ENCODE results near the gene TSPO. TPM values are rescaled to one million over a fixed set of nuclear protein-coding genes. Genes with fewer than 3 reads are reported as not detected.
A peak's percentile ranks its signal among the peaks of the same experiment; 100 is the strongest.

TSPO gene
- total RNA-seq, 1 donor from 2014 or later, result 1.6 TPM

DNA sequence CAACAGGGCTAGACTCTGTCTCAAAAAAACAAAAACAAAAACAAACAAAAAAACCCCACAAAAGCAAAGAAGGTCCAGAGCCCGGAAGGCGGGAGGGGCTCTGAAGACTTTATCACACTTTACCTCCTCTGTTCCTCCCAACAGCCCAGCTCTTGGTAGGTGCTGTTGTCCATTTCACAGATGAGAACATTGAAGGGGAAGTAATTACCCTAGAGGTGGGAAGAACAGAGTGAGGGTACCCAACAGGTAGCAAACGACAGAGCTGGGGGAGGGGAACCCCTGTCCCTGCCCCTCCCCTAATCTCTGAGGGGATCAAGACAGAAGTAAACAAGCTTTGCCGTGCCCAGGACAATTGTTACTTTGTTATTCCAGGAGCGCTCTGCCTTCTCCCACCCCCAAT, 41.8 kb upstream of the TSPO start:
- H3K27ac Mint-ChIP-seq, result no peak overlapping the region
- Histone ChIP-seq H3K4me1 (peaks cover 16% of the 10 kb centered on the region), H3K9ac (no peak overlapping the region), H3K9me3 (ENCODE audit: low read depth) (no peaks in the 10 kb centered on the region), H3K36me3 (no peaks in the 10 kb centered on the region), H3K4me2 (peak overlapping the region; percentile 91), H3K79me2 (ENCODE audit: low read depth) (no peaks in the 10 kb centered on the region), H3K4me3 (peak overlapping the region; percentile 57), H2AFZ (replicated peaks) (no peak overlapping the region), H4K20me1 (ENCODE audit: low read depth) (peaks cover 22% of the 10 kb centered on the region), H3F3A (ENCODE audit: low read depth) (peaks cover 32% of the 10 kb centered on the region), H3K27me3 (peaks cover 67% of the 10 kb centered on the region), H3K27ac (no peak overlapping the region)
- H3K9me3 Mint-ChIP-seq, result no peaks in the 10 kb centered on the region
- peaks cover 19% of the 10 kb centered on the region for H3K4me1 Mint-ChIP-seq
- TF ChIP-seq EZH2phosphoT487 (IDR thresholded peaks at IDR 0.05), result no peak
- TF ChIP-seq EZH2 (IDR thresholded peaks at IDR 0.05), result no peak
- no peak for TF ChIP-seq CTCF (IDR thresholded peaks at IDR 0.05)
- no peak for DNase-seq (ENCODE audit: low spot score)
- no peaks in the 10 kb centered on the region for H3K36me3 Mint-ChIP-seq
- H3K27me3 Mint-ChIP-seq (ENCODE audit: insufficient read depth, low read depth), result peaks cover 41% of the 10 kb centered on the region
- peak overlapping the region; percentile 67 for H3K4me3 Mint-ChIP-seq

- Histone ChIP-seq H3K36me3 (no peaks in the 10 kb centered on the region), H3K27me3 (peaks cover 71% of the 10 kb centered on the region), H3K9me3 (ENCODE audit: low read depth) (no peaks in the 10 kb centered on the region), H3K9ac (no peak overlapping the region), H4K20me1 (ENCODE audit: low read depth) (peaks cover 22% of the 10 kb centered on the region), H3K4me2 (peak overlapping the region; percentile 91), H3K4me3 (peak overlapping the region; percentile 57), H3K4me1 (peaks cover 16% of the 10 kb centered on the region), H3K79me2 (ENCODE audit: low read depth) (no peaks in the 10 kb centered on the region), H2AFZ (replicated peaks) (peak overlapping the region; percentile 76), H3F3A (ENCODE audit: low read depth) (peaks cover 36% of the 10 kb centered on the region), H3K27ac (no peak overlapping the region)
- H3K9me3 Mint-ChIP-seq, result no peaks in the 10 kb centered on the region
- H3K27me3 Mint-ChIP-seq (ENCODE audit: insufficient read depth, low read depth), result peaks cover 42% of the 10 kb centered on the region
- H3K4me1 Mint-ChIP-seq, result peaks cover 19% of the 10 kb centered on the region
- peak; percentile 50 for TF ChIP-seq EZH2phosphoT487 (IDR thresholded peaks at IDR 0.05)
- TF ChIP-seq CTCF (IDR thresholded peaks at IDR 0.05), result no peak
- peak; percentile 21 for TF ChIP-seq EZH2 (IDR thresholded peaks at IDR 0.05)
- H3K4me3 Mint-ChIP-seq, result peak overlapping the region; percentile 84
- no peak overlapping the region for H3K27ac Mint-ChIP-seq
- DNase-seq (ENCODE audit: low spot score), result peak; percentile 64
- no peaks in the 10 kb centered on the region for H3K36me3 Mint-ChIP-seq
Observed at GRCh38 chr22:43109921-43110443, 41.4 kb upstream of the TSPO start.

- Histone ChIP-seq H3K79me2 (ENCODE audit: low read depth) (no peaks in the 10 kb centered on the region), H3K27ac (no peak within 1 kb of the TSS), H2AFZ (replicated peaks) (peak within 1 kb of the TSS; percentile 76), H3K4me1 (peaks cover 16% of the 10 kb centered on the region), H3K27me3 (peaks cover 76% of the 10 kb centered on the region), H3K9ac (no peak within 1 kb of the TSS), H3K9me3 (ENCODE audit: low read depth) (no peaks in the 10 kb centered on the region), H4K20me1 (ENCODE audit: low read depth) (peaks cover 22% of the 10 kb centered on the region), H3K36me3 (no peaks in the 10 kb centered on the region), H3F3A (ENCODE audit: low read depth) (peaks cover 36% of the 10 kb centered on the region), H3K4me3 (peak within 1 kb of the TSS; percentile 57), H3K4me2 (peak within 1 kb of the TSS; percentile 91)
- Mint-ChIP-seq H3K27me3 (ENCODE audit: insufficient read depth, low read depth) (peaks cover 45% of the 10 kb centered on the region), H3K36me3 (no peaks in the 10 kb centered on the region), H3K9me3 (no peaks in the 10 kb centered on the region), H3K4me3 (peak within 1 kb of the TSS; percentile 84), H3K4me1 (peaks cover 19% of the 10 kb centered on the region), H3K27ac (no peak within 1 kb of the TSS)
- TF ChIP-seq EZH2phosphoT487 (IDR thresholded peaks at IDR 0.05) (no peak), EZH2 (IDR thresholded peaks at IDR 0.05) (no peak)
- peak; percentile 85 for DNase-seq (ENCODE audit: low spot score)
Observed at GRCh38 chr22:43110444-43110926, 40.9 kb upstream of the TSPO start, which contains the start of gene BIK. Gene BIK, plus strand, starts transcription at chr22:43110750. Its CDS starts 13,273 bp downstream, at chr22:43124023.
